GM06990 (cell line): ENCODE results near the gene SMYD1.

ENCODE experiments used
- DNase-seq: peaks from one replicate; pipeline ENCODE4 v3.0.0-alpha.2; 2011; ENCODE audit not compliant: insufficient read length; ENCODE audit errors: extremely low read depth
- H3K27me3 ChIP-seq: replicated peaks from 2 replicates; pipeline ENCODE4 v1.6.0; 2011; ENCODE audit warnings: low read length; ENCODE audit not compliant: control insufficient read depth, insufficient read depth
- H3K36me3 ChIP-seq: 2 replicates; pipeline ENCODE4 v1.5.1; 2011; ENCODE audit warnings: low read length; ENCODE audit not compliant: control insufficient read depth, insufficient read depth
- H3K4me3 ChIP-seq: replicated peaks from 2 replicates; pipeline ENCODE4 v1.5.1; 2011; ENCODE audit warnings: low read depth, mild to moderate bottlenecking, control low read depth, low read length
- TF ChIP-seq, protein P1 (sequence below): IDR thresholded peaks from 2 replicates; pipeline ENCODE4 v1.5.1; 2011; ENCODE audit warnings: low read length, control low read depth, mild to moderate bottlenecking, inconsistent platforms; ENCODE audit not compliant: insufficient read depth, poor library complexity, severe bottlenecking

Gene SMYD1

GRCh38 chr2:88058191-88058590, 9.4 kb upstream of the SMYD1 start:
- H3K4me3 ChIP-seq = no peak overlapping the region
- DNase-seq = no peak
- H3K27me3 ChIP-seq = no peaks in the 10 kb centered on the region
- H3K36me3 ChIP-seq = no peaks in the 10 kb centered on the region
- TF ChIP-seq, protein P1, sequence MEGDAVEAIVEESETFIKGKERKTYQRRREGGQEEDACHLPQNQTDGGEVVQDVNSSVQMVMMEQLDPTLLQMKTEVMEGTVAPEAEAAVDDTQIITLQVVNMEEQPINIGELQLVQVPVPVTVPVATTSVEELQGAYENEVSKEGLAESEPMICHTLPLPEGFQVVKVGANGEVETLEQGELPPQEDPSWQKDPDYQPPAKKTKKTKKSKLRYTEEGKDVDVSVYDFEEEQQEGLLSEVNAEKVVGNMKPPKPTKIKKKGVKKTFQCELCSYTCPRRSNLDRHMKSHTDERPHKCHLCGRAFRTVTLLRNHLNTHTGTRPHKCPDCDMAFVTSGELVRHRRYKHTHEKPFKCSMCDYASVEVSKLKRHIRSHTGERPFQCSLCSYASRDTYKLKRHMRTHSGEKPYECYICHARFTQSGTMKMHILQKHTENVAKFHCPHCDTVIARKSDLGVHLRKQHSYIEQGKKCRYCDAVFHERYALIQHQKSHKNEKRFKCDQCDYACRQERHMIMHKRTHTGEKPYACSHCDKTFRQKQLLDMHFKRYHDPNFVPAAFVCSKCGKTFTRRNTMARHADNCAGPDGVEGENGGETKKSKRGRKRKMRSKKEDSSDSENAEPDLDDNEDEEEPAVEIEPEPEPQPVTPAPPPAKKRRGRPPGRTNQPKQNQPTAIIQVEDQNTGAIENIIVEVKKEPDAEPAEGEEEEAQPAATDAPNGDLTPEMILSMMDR = no peak

DNA sequence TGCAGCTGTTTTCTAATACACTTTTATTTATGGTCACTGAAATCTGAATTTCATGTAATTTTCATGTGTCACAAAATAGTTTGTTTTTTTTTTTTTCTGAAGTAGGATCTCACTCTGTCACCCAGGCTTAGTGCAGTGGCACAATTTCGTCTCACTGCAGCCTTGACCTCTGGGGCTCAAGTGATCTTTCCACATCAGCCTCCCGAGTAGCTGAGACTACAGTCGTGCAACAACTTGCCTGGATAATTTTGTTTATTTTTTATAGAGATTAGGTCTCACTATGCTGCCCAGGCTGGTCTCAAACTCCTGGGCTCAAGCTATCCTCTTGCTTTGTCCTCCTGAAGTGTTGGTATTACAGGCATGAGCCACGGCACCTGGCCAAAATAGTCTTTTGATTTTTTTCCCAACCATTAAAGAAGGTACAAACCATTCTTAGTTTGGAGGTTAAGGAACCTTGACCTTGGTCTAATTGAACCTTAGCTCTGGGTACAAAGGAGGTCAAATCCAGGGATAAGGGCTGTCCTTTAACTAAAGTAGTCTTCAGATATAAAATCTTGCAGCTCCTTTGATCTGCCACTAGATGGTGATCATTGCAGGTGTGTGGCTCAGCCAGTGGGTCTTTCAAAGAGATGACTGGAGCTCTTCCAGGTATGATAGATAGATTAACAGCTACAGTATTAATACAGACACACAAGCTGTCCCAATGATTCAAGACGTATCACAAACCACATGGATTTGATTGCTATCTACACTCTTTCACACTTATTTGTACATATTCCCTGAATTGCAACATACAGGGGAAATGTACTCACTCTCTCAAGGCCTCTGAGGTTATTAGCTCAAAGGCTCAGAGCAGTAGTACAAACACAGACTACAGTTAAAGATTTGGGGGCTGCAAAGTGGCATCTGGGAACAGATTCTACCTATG, 7.4 kb upstream of the SMYD1 start:
- TF ChIP-seq, protein P1 = peak; percentile 79
- Histone ChIP-seq H3K4me3 (no peak overlapping the region), H3K36me3 (no peaks in the 10 kb centered on the region), H3K27me3 (no peaks in the 10 kb centered on the region)
- no peak for DNase-seq

DNA sequence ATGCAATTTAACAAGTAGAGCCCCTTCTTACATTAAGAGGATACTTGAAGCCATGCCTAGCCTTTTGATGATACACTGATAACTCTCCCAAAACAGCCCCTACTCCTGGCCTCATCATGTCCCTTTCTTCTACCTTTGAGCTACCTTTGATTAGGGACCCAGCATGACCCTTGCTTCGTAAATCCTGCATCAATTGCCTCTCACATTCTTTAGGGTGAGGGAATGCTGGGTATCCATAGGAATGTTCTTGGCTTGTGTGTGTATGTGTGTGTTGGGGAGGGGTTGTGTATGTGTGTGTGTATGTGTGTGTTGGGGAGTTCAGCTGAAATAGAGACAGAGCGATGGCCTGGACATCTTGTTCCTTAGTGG, 6.7 kb upstream of the SMYD1 start:
- no peak for DNase-seq
- H3K4me3 ChIP-seq = no peak overlapping the region
- H3K27me3 ChIP-seq = no peaks in the 10 kb centered on the region
- no peaks in the 10 kb centered on the region for H3K36me3 ChIP-seq
- TF ChIP-seq, protein P1 = no peak

DNA sequence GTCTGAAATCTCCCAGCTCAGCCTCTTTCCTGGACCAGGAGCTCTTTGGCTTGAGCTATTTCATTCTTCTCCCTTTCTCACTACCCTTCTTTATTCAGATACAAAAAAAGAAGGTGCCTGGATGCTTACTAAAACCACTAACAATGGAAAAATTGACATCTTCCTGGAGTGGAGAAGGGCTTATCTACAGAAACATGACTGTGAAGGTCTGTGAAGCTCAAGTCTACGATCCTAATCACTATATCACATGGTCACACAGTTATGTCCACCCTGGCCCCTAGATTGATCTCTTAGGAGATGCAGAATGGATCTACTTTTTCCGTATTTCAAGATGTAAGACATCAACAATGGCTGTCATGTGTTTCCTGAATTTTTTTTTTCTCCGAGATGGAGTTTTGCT, 6.3 kb upstream of the SMYD1 start:
- no peaks in the 10 kb centered on the region for H3K27me3 ChIP-seq
- H3K36me3 ChIP-seq = no peaks in the 10 kb centered on the region
- TF ChIP-seq, protein P1 = no peak
- no peak overlapping the region for H3K4me3 ChIP-seq
- no peak for DNase-seq

DNA sequence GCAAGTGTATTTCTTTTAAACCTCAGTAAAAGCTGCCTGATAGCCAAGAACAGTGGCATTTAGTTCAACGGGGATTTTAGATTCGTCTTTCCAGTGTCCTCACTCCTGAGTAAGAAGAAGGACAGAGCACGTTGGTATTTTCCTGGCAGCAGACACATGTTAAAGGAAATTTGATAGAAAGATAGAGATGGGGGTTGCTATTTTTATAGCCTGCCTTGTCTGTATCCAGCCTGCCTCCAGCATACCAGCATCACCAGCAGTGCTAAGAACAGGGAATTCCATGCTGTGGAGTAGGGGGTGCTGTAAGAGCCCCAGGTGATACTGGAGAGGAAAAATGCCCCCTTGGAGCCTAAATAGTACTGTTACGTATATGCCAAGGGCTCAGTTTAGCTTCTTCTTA, 1.1 kb upstream of the SMYD1 start:
- TF ChIP-seq, protein P1 = no peak
- DNase-seq = no peak
- no peak overlapping the region for H3K4me3 ChIP-seq
- H3K27me3 ChIP-seq = no peaks in the 10 kb centered on the region
- no peaks in the 10 kb centered on the region for H3K36me3 ChIP-seq

DNA sequence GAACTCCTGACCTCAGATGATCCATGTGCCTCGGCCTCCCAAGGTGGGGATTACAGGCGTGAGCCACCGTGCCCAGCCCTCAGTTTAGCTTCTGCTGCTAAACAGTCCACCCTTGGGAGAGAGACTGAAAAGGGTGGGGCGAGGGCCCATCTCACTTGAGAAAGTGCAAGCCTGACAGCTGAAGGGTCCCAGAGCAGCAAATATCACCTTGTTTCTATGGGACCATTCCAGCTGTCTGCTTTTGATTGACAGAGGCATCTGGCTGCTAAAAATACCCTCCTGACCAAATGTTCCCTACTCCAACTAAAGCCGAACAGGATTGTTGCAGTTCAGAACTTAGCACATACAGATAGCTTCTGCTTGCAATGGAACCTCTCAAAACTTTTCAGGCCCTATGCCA, 436 bp upstream of the SMYD1 start:
- H3K27me3 ChIP-seq = no peaks in the 10 kb centered on the region
- TF ChIP-seq, protein P1 = no peak
- DNase-seq = no peak
- H3K4me3 ChIP-seq = no peak overlapping the region
- H3K36me3 ChIP-seq = no peaks in the 10 kb centered on the region
